ENCODE measurements around the gene KMO. TPM values are rescaled to one million over a fixed set of nuclear protein-coding genes. Genes with fewer than 3 reads are reported as not detected.

The KMO gene
- total and polyA plus RNA-seq, 2 of the 4 experiments (the other 2 are of a cell fraction), result not detected

GRCh38 chr1:241550318-241550717 lies 18.1 kb downstream of the KMO start:
- Histone ChIP-seq H3K56ac (ENCODE audit: extremely low read depth, insufficient read depth, low read length) (no peak overlapping the region), H2BK120ac (ENCODE audit: low read depth, low read length) (no peak overlapping the region), H3K9me3 (ENCODE audit: control insufficient read depth, insufficient read depth, low read length) (no peaks in the 10 kb centered on the region), H2AK5ac (ENCODE audit: low read depth, low read length) (no peak overlapping the region), H3K79me1 (ENCODE audit: low read depth in 1 of 2, low read length in 2 of 2) (no peaks in the 10 kb centered on the region), H3K9me1 (ENCODE audit: insufficient read depth, low read length) (no peaks in the 10 kb centered on the region), H3K18ac (ENCODE audit: low read depth, low read length) (no peak overlapping the region), H2BK5ac (ENCODE audit: low read depth, low read length, poor library complexity, severe bottlenecking) (no peak overlapping the region), H3K36me3 (ENCODE audit: control insufficient read depth, insufficient read depth, low read length) (no peaks in the 10 kb centered on the region), H3K9ac (ENCODE audit: low read depth, low read length) (no peak overlapping the region), H4K91ac (ENCODE audit: insufficient read depth, low read depth, low read length) (no peak overlapping the region), H3K4me2 (ENCODE audit: low read depth, low read length) (no peak overlapping the region), H4K8ac (ENCODE audit: low read depth in 2 of 2, low read length in 2 of 2) (no peak overlapping the region), H3K14ac (replicated peaks; ENCODE audit: low read depth, low read length) (no peak overlapping the region), H4K5ac (ENCODE audit: low read depth, low read length) (no peak overlapping the region), H3K27ac (ENCODE audit: insufficient read depth, low read length) (no peak overlapping the region), H3K23ac (ENCODE audit: low read depth, low read length) (no peak overlapping the region), H3K4me3 (ENCODE audit: insufficient read depth, low read depth, low read length) (no peak overlapping the region), H2AFZ (replicated peaks; ENCODE audit: low read length, poor library complexity) (no peak overlapping the region), H4K20me1 (ENCODE audit: insufficient read depth, low read length) (no peaks in the 10 kb centered on the region), H2AK9ac (replicated peaks; ENCODE audit: low read depth, low read length, poor library complexity) (no peak overlapping the region), H2BK20ac (ENCODE audit: low read depth, low read length) (no peak overlapping the region), H3K4ac (ENCODE audit: low read depth, low read length) (no peak overlapping the region), H2BK15ac (ENCODE audit: low read depth, low read length) (no peak overlapping the region), H3K4me1 (ENCODE audit: control insufficient read depth, insufficient read depth, low read length) (no peaks in the 10 kb centered on the region), H3K27me3 (ENCODE audit: control insufficient read depth, insufficient read depth, low read length) (no peaks in the 10 kb centered on the region; the same call in 1 of the 2 replicates)
- WGBS, 2 experiments (ENCODE audit: extremely low coverage in 2 of 2, insufficient read length in 1 of 2), result no CpG with 5 or more reads among the region's 1 CpG
- dilution Hi-C loops (cut with HindIII; ENCODE audit: low sequenced_read_pairs, unreplicated experiment) (no loop called here), in situ Hi-C loops (cut with MboI; ENCODE audit: low sequenced_read_pairs) (no loop called here), intact Hi-C loops (cut with micrococcal nuclease) (no loop called here)
- ChIA-PET POLR2A (ENCODE audit: unreplicated experiment) (no interaction called here), CTCF (no interaction called here)
- no peak for TF ChIP-seq CTCF (conservative IDR thresholded peaks at IDR 0.05; ENCODE audit: low read depth, low read length)
- no peak for TF ChIP-seq BHLHE40 (IDR thresholded peaks at IDR 0.05; ENCODE audit: low read depth, low read length)
- no peak for TF ChIP-seq RFX5 (IDR thresholded peaks at IDR 0.05; ENCODE audit: low read depth, low read length)
- no peak for TF ChIP-seq USF2 (IDR thresholded peaks at IDR 0.05; ENCODE audit: low read depth, low read length)
- TF ChIP-seq SMC3 (IDR thresholded peaks at IDR 0.05; ENCODE audit: low read depth, low read length), result no peak
- TF ChIP-seq POLR2A (IDR thresholded peaks at IDR 0.05; ENCODE audit: low read depth, low read length), result no peak
- no peak for TF ChIP-seq MAFK (IDR thresholded peaks at IDR 0.05; ENCODE audit: low read depth, low read length)
- no peak for TF ChIP-seq CHD1 (IDR thresholded peaks at IDR 0.05; ENCODE audit: low read depth, low read length)
- TF ChIP-seq RCOR1 (IDR thresholded peaks at IDR 0.05; ENCODE audit: insufficient replicate concordance, low read length), result no peak
- TF ChIP-seq NFE2L2 (IDR thresholded peaks at IDR 0.05; ENCODE audit: low read depth, low read length), result no peak
- TF ChIP-seq ELK1 (IDR thresholded peaks at IDR 0.05; ENCODE audit: borderline replicate concordance, low read depth, low read length), result no peak
- TF ChIP-seq MXI1 (IDR thresholded peaks at IDR 0.05; ENCODE audit: borderline replicate concordance, low read depth, low read length), result no peak
- TF ChIP-seq FOS (IDR thresholded peaks at IDR 0.05; ENCODE audit: low read depth, low read length), result no peak
- TF ChIP-seq CEBPB (IDR thresholded peaks at IDR 0.05; ENCODE audit: low read depth, low read length), result no peak
- no peak for TF ChIP-seq MAZ (IDR thresholded peaks at IDR 0.05; ENCODE audit: borderline replicate concordance, low read depth, low read length)
- no peak for TF ChIP-seq RAD21 (IDR thresholded peaks at IDR 0.05; ENCODE audit: low read length)
- BruUV-seq (replicated peaks), result no TSS peak
- ATAC-seq (ENCODE audit: low read depth), result no peak
- no peak for DNase-seq

Measured in IMR-90 (cell line).